Muscle layer of colon (tissue), 2 donors: ENCODE data around the gene AGAP1.

Experiments
- H3K27ac ChIP-seq: one replicate; pipeline ENCODE4 v1.7.0; 2013; ENCODE audit warnings: low read depth, mild to moderate bottlenecking, low read length, moderate library complexity
- H3K27me3 ChIP-seq, 2 donors: one replicate each; pipeline ENCODE4 v1.7.0; 2013; ENCODE audit warnings: low read length in 2 of 2, mild to moderate bottlenecking in 2 of 2; ENCODE audit not compliant: insufficient read depth in 2 of 2, control insufficient read depth in 1 of 2
- H3K36me3 ChIP-seq: one replicate; pipeline ENCODE4 v1.7.0; 2013; ENCODE audit warnings: mild to moderate bottlenecking, low read length; ENCODE audit not compliant: insufficient read depth
- H3K4me1 ChIP-seq: one replicate; pipeline ENCODE4 v1.7.0; 2013; ENCODE audit warnings: mild to moderate bottlenecking, low read length; ENCODE audit not compliant: insufficient read depth
- H3K4me3 ChIP-seq, 2 donors: one replicate each; pipeline ENCODE4 v1.7.0; 2013; ENCODE audit warnings: low read length in 2 of 2, low read depth in 1 of 2, mild to moderate bottlenecking in 1 of 2, moderate library complexity in 1 of 2
- H3K9ac ChIP-seq: one replicate; pipeline ENCODE4 v1.7.0; 2013; ENCODE audit warnings: low read length
- H3K9me3 ChIP-seq: one replicate; pipeline ENCODE4 v1.7.0; 2013; ENCODE audit warnings: mild to moderate bottlenecking, low read length
- donor health status: abdominal sarcoma.
- donor health status: Adenocarcinoma of cecum.

The AGAP1 gene

GRCh38 chr2:235921508-235922191, 427.8 kb downstream of the AGAP1 start:
- Histone ChIP-seq H3K36me3 (peaks cover 4% of the 10 kb centered on the region), H3K4me3 (no peak overlapping the region), H3K27me3 (no peaks in the 10 kb centered on the region), H3K4me1 (no peaks in the 10 kb centered on the region), H3K27ac (no peak overlapping the region), H3K9me3 (no peaks in the 10 kb centered on the region), H3K9ac (no peak overlapping the region)

DNA sequence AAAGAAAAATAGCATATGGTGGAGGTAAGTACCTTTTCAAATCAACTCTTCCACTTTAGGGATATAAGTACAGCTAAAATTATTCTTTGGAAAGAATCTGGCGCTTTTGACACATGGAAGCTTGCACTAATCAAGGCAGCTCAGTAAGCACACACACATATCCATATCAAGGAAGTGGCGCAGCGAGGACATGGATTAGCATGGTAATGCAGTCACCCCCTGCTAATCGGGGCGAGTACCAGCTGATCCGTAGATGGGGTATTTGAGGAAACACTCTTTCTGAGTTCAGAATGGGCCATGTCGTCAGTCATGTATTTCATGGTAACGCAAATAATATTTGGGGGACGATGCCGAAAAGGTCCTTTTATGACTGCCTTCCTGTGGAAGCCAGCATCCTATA, 429.0 kb downstream of the AGAP1 start:
- no peaks in the 10 kb centered on the region for H3K36me3 ChIP-seq
- H3K4me3 ChIP-seq: no peak overlapping the region
- no peak overlapping the region for H3K9ac ChIP-seq
- H3K27me3 ChIP-seq: no peaks in the 10 kb centered on the region
- no peaks in the 10 kb centered on the region for H3K9me3 ChIP-seq
- no peaks in the 10 kb centered on the region for H3K4me1 ChIP-seq
- no peak overlapping the region for H3K27ac ChIP-seq

DNA sequence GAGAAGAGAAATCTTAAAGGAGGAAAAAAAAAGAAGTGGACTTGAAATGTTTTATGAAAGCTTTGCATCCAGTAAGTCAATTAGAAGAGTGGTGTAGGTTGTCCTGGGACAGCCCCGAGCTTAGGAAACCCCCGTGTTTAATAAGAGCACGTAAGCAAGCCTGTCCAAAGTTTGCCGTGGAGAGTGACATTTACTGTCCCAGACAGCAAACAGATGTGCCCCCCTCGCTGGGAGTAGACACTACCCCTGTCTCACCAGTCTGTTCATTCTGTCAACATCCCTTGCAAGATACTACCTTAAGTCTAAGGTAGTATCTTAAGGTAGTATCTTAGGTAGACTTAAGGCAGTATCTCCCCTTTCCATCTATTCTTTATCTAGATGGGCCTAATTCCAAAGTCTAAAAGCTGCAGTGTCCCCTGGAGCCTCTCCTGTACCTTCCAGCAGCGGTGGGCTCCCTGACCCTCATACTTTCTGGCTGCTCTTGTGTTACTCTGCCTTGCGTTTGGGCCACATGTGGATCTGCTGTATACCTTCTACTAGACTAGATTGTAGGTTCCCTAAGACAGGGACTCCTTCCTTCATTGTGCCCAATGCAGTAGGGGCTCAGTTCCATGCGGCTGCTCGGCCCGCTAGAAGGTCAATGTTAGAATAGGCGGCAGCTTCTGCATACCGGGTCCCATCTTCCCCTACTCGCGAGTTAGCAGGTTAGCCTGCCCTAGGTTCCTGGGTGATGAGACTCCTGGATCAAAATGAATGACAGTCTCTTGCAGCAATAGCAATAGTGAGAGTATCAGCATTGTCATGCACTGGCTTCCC, 430.2 kb downstream of the AGAP1 start:
- Histone ChIP-seq H3K36me3 (no peaks in the 10 kb centered on the region), H3K4me3 (no peak overlapping the region), H3K4me1 (no peaks in the 10 kb centered on the region), H3K9ac (no peak overlapping the region), H3K27ac (no peak overlapping the region), H3K9me3 (no peaks in the 10 kb centered on the region), H3K27me3 (no peaks in the 10 kb centered on the region)

DNA sequence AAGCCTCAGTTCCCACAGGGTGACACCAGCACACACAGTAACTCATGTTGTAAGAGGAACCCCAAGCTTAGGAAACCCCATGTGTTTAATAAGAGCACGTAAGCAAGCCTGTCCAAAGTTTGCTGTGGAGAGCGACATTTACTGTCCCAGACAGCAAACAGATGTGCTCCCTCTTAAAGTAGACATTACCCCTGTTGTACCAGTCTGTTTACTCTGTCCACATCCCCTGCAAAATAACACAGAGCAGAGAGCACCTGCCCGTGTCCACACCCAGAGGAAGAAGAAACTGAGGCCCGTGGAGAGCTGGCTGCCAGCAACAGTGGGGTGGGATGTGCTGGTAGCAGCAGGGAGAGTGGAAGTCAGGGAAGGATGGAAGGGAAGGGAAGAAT, 430.8 kb downstream of the AGAP1 start:
- Histone ChIP-seq H3K4me3 (no peak overlapping the region), H3K4me1 (no peaks in the 10 kb centered on the region), H3K27ac (no peak overlapping the region), H3K9me3 (no peaks in the 10 kb centered on the region), H3K9ac (no peak overlapping the region), H3K27me3 (no peaks in the 10 kb centered on the region), H3K36me3 (no peaks in the 10 kb centered on the region)

- Histone ChIP-seq H3K36me3 (no peaks in the 10 kb centered on the region), H3K9ac (no peak overlapping the region), H3K27me3 (no peaks in the 10 kb centered on the region), H3K9me3 (no peaks in the 10 kb centered on the region), H3K4me1 (no peaks in the 10 kb centered on the region), H3K27ac (no peak overlapping the region), H3K4me3 (no peak overlapping the region)
Observed at GRCh38 chr2:235925250-235925919, 431.5 kb downstream of the AGAP1 start.

DNA sequence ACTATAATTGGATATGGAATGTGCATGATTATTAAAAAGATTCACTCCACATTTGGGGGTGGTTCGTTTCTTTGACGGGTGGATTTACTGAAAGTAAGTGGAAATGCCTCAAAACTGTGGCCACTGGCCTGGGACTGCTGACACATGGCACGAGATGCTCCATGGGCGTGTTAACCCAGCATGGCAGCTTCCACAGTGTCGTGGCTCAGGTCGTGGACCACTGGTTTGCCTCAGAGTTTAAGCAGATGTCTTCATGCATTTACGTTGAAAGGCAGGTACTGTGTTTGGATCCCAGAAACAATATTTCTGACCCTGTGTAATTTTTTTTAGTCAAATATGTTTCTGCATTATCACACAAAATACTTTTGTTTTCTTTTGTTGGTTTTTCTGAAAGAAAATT, 432.4 kb downstream of the AGAP1 start:
- Histone ChIP-seq H3K36me3 (peaks cover 3% of the 10 kb centered on the region), H3K9ac (no peak overlapping the region), H3K27ac (no peak overlapping the region), H3K4me1 (no peaks in the 10 kb centered on the region), H3K4me3 (no peak overlapping the region), H3K9me3 (no peaks in the 10 kb centered on the region), H3K27me3 (no peaks in the 10 kb centered on the region)

DNA sequence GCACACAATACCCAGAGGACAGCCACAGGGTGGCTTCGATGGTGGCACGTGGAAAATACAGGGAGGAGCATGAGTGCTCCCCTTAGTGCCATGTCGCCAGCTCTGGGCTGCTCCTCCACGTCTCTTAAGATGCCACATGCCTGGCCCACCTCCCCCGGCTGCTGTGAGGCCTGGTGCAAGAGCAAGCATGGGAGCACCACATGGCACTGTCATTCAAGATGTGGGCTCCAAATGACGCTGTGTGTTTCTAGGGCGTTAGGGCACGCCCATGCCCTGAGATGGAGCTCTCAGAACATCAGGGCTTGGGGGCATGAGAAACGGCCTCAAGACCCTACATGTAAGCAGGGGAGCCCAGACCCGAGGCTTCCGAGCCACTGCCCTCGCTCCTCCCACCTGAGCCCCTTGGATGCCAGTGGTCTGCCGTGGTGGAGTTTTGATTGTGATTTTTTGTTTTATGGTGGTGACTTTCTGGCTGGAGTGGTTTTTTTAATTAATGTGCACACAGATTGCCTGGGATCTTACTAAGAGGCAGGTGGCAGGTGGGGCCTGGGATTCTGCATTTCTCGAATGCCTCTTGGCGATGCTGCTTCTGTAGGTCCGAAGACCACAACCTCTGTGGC, 435.0 kb downstream of the AGAP1 start:
- Histone ChIP-seq H3K36me3 (peaks cover 16% of the 10 kb centered on the region), H3K27me3 (no peaks in the 10 kb centered on the region), H3K4me1 (no peaks in the 10 kb centered on the region), H3K9ac (no peak overlapping the region), H3K27ac (no peak overlapping the region), H3K9me3 (no peaks in the 10 kb centered on the region), H3K4me3 (no peak overlapping the region)

- no peak overlapping the region for H3K4me3 ChIP-seq
- H3K9ac ChIP-seq: no peak overlapping the region
- no peaks in the 10 kb centered on the region for H3K27me3 ChIP-seq
- peaks cover 20% of the 10 kb centered on the region for H3K36me3 ChIP-seq
- no peaks in the 10 kb centered on the region for H3K9me3 ChIP-seq
- no peaks in the 10 kb centered on the region for H3K4me1 ChIP-seq
- H3K27ac ChIP-seq: no peak overlapping the region
Observed at GRCh38 chr2:235930701-235931100, 436.9 kb downstream of the AGAP1 start.

DNA sequence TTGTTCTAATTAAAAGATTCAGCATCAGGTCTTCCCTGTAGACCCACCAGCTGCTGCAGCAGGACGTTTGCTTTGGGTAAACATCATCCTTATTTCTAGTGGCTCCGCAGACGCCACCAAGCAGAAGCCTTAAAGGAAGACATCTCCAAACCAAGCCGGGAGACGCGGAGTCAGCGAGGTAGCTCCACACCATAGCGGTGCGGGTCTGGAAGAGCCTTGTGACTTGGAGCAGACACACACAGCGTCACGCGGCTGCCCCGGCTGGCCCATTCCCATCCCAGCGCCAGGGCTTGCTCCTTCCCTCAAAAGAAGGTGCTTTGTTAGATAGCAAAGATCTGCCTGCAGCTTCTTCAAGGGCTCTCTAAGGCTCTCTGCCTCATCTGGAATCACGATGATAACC, 437.8 kb downstream of the AGAP1 start:
- Histone ChIP-seq H3K27me3 (no peaks in the 10 kb centered on the region), H3K9me3 (no peaks in the 10 kb centered on the region), H3K4me3 (no peak overlapping the region), H3K27ac (no peak overlapping the region), H3K9ac (no peak overlapping the region), H3K4me1 (no peaks in the 10 kb centered on the region), H3K36me3 (peaks cover 25% of the 10 kb centered on the region)

DNA sequence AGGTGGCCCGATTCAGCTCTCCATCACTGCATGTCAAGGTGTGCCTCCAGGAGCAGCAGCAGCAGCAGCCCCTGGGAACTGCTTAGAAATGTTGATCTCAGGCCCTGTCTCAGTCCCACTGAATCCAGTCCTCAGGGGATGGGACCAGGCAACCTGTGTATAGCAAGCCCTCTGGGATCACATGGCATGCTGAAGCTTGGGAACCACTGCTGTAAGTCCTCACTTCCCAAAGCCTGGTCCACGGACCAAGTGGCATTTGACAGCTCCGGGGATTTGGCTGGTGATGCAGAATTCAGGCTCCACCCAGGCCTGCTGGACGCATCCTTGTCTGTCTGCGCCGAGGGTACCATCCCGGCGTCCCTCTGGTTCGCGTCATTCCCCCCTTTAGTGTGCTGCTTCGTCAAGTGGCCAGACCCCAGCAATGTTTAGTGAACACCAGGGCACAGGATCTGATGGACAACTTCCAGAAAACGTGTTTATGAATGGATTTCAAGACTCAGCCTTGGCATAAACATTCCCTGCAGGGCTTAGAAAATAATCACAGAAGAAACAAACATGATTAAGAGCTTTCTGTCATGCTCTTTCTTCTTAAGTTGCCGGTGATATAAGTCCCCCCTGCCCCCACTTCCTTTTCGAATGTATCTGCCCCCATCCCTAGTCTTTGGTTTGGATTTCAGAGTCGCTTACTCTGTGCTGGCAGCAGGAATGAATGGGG, 440.4 kb downstream of the AGAP1 start:
- H3K27me3 ChIP-seq: no peaks in the 10 kb centered on the region
- H3K4me3 ChIP-seq: no peak overlapping the region
- no peaks in the 10 kb centered on the region for H3K4me1 ChIP-seq
- H3K36me3 ChIP-seq: peaks cover 25% of the 10 kb centered on the region
- no peak overlapping the region for H3K27ac ChIP-seq
- H3K9me3 ChIP-seq: no peaks in the 10 kb centered on the region
- no peak overlapping the region for H3K9ac ChIP-seq
